Jurkat, Clone E6-1 (cell line): ENCODE measurements around the gene PPP4R3A.
"Not testable (repeated sequence)": the region's sequence is repeated elsewhere in the genome, so short reads cannot be mapped to it uniquely, and the experiment has no call there.

Source experiments
- DNase-seq: peaks from one replicate; pipeline ENCODE4 v3.0.0-alpha.2; 2011; ENCODE audit warnings: low read depth, low spot score
- H3K4me3 ChIP-seq: 2 replicates; pipeline ENCODE4 v1.5.1; 2011; ENCODE audit warnings: mild to moderate bottlenecking, low read length, control low read depth, moderate library complexity

The PPP4R3A gene

GRCh38 chr14:91415794-91416743 is 94.0 kb downstream of the PPP4R3A start:
- DNase-seq, result peak; percentile 92
- peak overlapping the region; percentile 93 for H3K4me3 ChIP-seq

- DNase-seq, result no peak
- peak overlapping the region; percentile 7; the same call in 1 of the 2 replicates for H3K4me3 ChIP-seq
Measured at GRCh38 chr14:91414475-91414833, 95.7 kb downstream of the PPP4R3A start.

DNA sequence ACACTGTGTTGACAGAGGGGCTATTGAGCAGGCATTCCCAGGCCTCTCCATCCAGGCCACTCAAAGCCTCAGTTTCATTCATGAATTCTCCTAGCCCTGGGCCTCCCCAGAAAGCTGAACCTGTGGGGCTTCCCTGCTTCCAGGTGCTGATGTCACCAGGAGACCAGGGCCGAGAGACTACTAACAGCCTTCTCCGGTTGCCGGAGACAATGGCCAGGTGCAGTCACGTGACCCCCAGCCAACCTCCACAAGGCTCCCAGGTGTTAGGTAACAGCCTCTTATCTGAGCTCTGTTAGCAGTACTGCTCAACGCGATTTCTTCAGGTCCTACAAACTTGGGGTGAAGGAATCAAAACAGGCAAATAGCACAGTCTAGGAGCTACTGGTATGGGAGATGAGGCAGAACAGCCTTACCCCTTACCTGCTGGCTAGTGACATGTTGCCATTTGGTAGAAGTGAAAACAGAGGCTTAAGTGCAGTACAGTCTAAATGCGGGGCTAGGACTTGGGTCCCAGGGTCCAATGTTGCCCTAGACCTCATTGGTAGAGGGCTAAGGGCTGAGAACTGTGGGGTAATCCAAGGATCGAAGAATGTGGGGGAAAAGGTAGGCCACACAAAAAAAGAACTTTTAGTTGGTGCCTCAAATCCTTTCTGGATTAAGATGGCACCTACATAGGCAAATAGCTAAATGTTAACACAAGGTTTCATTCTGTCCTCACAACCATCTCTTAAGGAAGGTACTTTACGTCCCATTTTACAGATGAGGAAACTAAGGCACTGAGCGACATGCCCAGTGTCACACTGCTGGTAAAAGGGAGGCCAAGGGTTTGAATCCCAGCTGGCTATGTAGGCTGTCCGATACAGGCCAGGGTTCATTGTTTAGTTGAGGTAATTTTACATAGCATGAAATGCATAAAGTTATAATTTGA is 96.3 kb downstream of the PPP4R3A start:
- H3K4me3 ChIP-seq, result no peak overlapping the region; the same call in 1 of the 2 replicates
- DNase-seq, result no peak

- H3K4me3 ChIP-seq, result no peak overlapping the region
- DNase-seq, result no peak
Measured at GRCh38 chr14:91412939-91413338, 97.2 kb downstream of the PPP4R3A start.

DNA sequence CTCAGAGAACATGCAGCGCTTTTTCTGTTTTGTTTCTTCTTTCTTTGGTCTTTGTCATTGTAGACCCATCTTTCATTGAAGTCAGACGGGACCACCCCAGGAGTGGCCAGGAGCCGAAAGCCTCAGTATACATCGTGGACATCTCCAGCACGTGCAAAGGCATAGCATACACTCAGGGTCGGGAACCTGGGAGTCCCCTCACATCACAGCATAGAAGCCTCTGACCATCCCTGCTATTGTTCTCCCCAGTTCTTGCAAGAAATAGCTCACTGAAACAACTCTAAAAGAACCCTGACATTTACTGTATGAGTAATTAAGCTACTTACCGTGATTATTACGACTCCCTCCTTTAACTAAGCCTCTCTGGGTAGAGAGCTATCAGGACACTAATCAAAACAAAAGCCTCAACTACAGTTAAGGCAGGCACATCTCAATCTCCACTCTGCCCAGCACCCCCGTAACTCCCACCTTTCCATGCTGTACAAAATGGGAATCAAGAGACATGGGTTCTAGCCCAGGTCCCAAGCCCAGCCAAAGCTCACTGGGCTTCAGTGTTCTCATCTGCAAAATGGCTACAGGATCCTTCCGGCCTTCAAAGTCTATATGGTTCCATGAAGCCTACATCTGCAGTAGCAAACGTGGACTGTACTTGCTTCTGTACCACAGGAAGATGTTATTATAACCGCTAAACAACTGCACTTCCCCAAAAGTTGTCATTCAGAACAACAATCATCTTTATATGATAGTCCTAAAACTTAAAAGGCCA is 99.2 kb downstream of the PPP4R3A start:
- H3K4me3 ChIP-seq, result peak overlapping the region; percentile 39
- DNase-seq, result peak; percentile 75

- H3K4me3 ChIP-seq, result peak overlapping the region; percentile 39; the same call in 1 of the 2 replicates
- DNase-seq, result no peak
Measured at GRCh38 chr14:91409928-91410718, 100.0 kb downstream of the PPP4R3A start.

DNA sequence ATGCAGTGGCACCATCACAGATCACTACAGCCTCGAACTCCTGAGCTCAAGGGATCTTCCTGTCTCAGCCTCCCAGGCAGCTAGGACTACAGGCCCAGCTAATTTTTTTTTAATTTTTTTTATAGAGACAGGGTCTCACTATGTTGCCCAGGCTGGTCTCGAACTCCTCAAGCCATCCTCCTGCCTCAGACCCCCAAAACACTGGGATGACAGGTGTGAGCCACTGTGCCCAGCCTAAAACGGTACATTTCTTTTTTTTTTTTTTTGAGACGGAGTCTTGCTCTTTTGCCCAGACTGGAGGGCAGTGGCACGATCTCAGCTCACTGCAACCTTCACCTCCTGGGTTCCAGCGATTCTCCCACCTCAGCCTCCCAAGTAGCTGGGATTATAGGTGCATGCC is 100.9 kb downstream of the PPP4R3A start:
- H3K4me3 ChIP-seq, result peak overlapping the region; percentile 34; the same call in 1 of the 2 replicates
- DNase-seq, result not testable (repeated sequence)
